ENCODE results near the gene BRF1. TPM values are rescaled to one million over a fixed set of nuclear protein-coding genes. Genes with fewer than 3 reads are reported as not detected.

Gene BRF1
- total and polyA plus RNA-seq, 2 of the 13 experiments (the other 11 are each of a cell fraction or from before 2014, with no cell fraction given): 5.1 to 11.0 TPM

DNA sequence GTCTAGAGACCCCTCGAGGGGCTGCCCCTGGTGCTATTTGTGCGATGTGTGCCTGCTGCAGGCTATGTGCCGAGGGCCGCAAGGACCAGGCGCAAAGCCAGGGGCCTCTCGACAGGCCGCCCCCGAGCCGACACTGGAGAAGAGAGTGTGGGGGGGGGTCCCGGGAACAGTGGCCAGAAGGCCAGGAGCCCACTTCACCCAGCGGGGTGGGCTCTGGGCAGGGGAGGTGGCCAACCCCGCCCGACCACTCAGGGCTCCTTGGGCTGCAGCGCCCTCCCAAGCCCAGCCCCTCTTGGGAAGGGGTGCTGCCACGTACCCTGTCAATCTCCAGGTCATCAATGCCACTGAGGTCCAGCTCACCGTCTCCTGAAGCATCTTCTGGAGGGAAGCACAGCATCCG lies 81.0 kb downstream of the BRF1 start:
- POLR2A ChIA-PET: no interaction called here
- CTCF ChIA-PET (ENCODE audit: low intra/inter-chr PET ratio, low total read pairs): no interaction called here

GRCh38 chr14:105219043-105219612 lies 81.7 kb downstream of the BRF1 start:
- peaks cover 18 to 26% of the 10 kb centered on the region in 2 experiments; a peak in 4 of 5 replicates for H3K36me3 ChIP-seq (replicated peaks in 1 of 2; ENCODE audit: control insufficient read depth in 1 of 2, insufficient read depth in 2 of 2, low read length in 2 of 2)

More for the DNA sequence above, 81.0 kb downstream of the BRF1 start:
- in situ Hi-C loops (cut with HindIII; ENCODE audit: extremely low pct_ligation_motif_present, low pct_unique_long_range_greater_than_20kb): no loop called here
- Histone ChIP-seq H3K4me3 (replicated peaks in 1 of 3; ENCODE audit: insufficient read depth in 1 of 3, low read depth in 2 of 3, low read length in 3 of 3) (no peak overlapping the region), H2AFZ (ENCODE audit: low read length) (no peak overlapping the region), H3K79me2 (ENCODE audit: insufficient read depth, low read length) (no peaks in the 10 kb centered on the region), H3K36me3 (replicated peaks in 1 of 2; ENCODE audit: control insufficient read depth in 1 of 2, insufficient read depth in 2 of 2, low read length in 2 of 2) (peaks cover 16 to 31% of the 10 kb centered on the region in 2 experiments; a peak in 4 of 5 replicates), H3K9ac (ENCODE audit: insufficient read depth, low read depth, low read length) (no peak overlapping the region), H4K20me1 (ENCODE audit: insufficient read depth, low read length) (no peaks in the 10 kb centered on the region), H3K27me3 (ENCODE audit: control insufficient read depth in 1 of 2, insufficient read depth in 2 of 2, low read length in 2 of 2) (no peaks in the 10 kb centered on the region), H3K27ac (ENCODE audit: extremely low read length, insufficient read depth, low read length) (no peak overlapping the region), H3K4me1 (ENCODE audit: insufficient read depth, low read length) (no peaks in the 10 kb centered on the region), H3K9me3 (ENCODE audit: low read length) (no peaks in the 10 kb centered on the region), H3K4me2 (ENCODE audit: low read depth, low read length) (no peak overlapping the region)
- TF ChIP-seq ZNF605 (CRISPR knock-in tag; IDR thresholded peaks at IDR 0.05) (no peak), TCF12 (IDR thresholded peaks at IDR 0.05) (no peak), TCF12 (CRISPR knock-in tag; IDR thresholded peaks at IDR 0.05) (no peak)
- DNase-seq (ENCODE audit: low spot score) (no peak), ATAC-seq (no peak), FAIRE-seq (no peak)
- intact Hi-C loops (cut with micrococcal nuclease; ENCODE audit: unreplicated experiment): no loop called here
- 92% methylated on average over 5 of the region's 17 CpGs for whole genome bisulfite sequencing (ENCODE audit: low lambda C conversion rate)
- BruUV-seq (replicated peaks): no TSS peak

More at GRCh38 chr14:105219043-105219612, 81.7 kb downstream of the BRF1 start:
- Histone ChIP-seq H3K4me3 (replicated peaks in 1 of 3; ENCODE audit: insufficient read depth in 1 of 3, low read depth in 2 of 3, low read length in 3 of 3) (no peak overlapping the region), H3K79me2 (ENCODE audit: insufficient read depth, low read length) (no peaks in the 10 kb centered on the region), H2AFZ (ENCODE audit: low read length) (no peak overlapping the region), H4K20me1 (ENCODE audit: insufficient read depth, low read length) (no peaks in the 10 kb centered on the region), H3K4me1 (ENCODE audit: insufficient read depth, low read length) (no peaks in the 10 kb centered on the region), H3K9me3 (ENCODE audit: low read length) (no peaks in the 10 kb centered on the region), H3K9ac (ENCODE audit: insufficient read depth, low read depth, low read length) (no peak overlapping the region), H3K4me2 (ENCODE audit: low read depth, low read length) (no peak overlapping the region), H3K27ac (ENCODE audit: extremely low read length, insufficient read depth, low read length) (no peak overlapping the region), H3K27me3 (ENCODE audit: control insufficient read depth in 1 of 2, insufficient read depth in 2 of 2, low read length in 2 of 2) (no peaks in the 10 kb centered on the region)
- no peak for DNase-seq (ENCODE audit: low spot score)
- intact Hi-C loops (cut with micrococcal nuclease; ENCODE audit: unreplicated experiment): no loop called here
- TF ChIP-seq TAF15 (IDR thresholded peaks at IDR 0.05; ENCODE audit: low read depth, low read length, poor library complexity, severe bottlenecking) (no peak), HDAC1 (CRISPR knock-in tag; IDR thresholded peaks at IDR 0.05) (no peak), ZNF331 (CRISPR knock-in tag; IDR thresholded peaks at IDR 0.05) (no peak), DZIP1 (CRISPR knock-in tag; IDR thresholded peaks at IDR 0.05) (no peak), ATF3 (CRISPR knock-in tag; IDR thresholded peaks at IDR 0.05) (no peak), ETV5 (CRISPR knock-in tag; IDR thresholded peaks at IDR 0.05; ENCODE audit: borderline replicate concordance) (no peak), BORCS8-MEF2B (CRISPR knock-in tag; IDR thresholded peaks at IDR 0.05) (no peak), ZNF850 (CRISPR knock-in tag; conservative IDR thresholded peaks at IDR 0.05) (no peak), AGO2 (optimal IDR thresholded peaks at IDR 0.05; ENCODE audit: low read depth, low read length) (no peak), ZNF619 (CRISPR knock-in tag; IDR thresholded peaks at IDR 0.05) (no peak)
- ChIA-PET CTCF (ENCODE audit: low intra/inter-chr PET ratio, low total read pairs) (no interaction called here), POLR2A (no interaction called here)
- 97% methylated on average over 27 of the region's 29 CpGs for WGBS (ENCODE audit: low lambda C conversion rate)
- in situ Hi-C loops (cut with HindIII; ENCODE audit: extremely low pct_ligation_motif_present, low pct_unique_long_range_greater_than_20kb): no loop called here
- BruUV-seq (replicated peaks): no TSS peak
- no peak for FAIRE-seq
- no peak for ATAC-seq

All from HepG2 (cell line).